Measurements from ENCODE around the gene MRRF.

Gene MRRF

DNA sequence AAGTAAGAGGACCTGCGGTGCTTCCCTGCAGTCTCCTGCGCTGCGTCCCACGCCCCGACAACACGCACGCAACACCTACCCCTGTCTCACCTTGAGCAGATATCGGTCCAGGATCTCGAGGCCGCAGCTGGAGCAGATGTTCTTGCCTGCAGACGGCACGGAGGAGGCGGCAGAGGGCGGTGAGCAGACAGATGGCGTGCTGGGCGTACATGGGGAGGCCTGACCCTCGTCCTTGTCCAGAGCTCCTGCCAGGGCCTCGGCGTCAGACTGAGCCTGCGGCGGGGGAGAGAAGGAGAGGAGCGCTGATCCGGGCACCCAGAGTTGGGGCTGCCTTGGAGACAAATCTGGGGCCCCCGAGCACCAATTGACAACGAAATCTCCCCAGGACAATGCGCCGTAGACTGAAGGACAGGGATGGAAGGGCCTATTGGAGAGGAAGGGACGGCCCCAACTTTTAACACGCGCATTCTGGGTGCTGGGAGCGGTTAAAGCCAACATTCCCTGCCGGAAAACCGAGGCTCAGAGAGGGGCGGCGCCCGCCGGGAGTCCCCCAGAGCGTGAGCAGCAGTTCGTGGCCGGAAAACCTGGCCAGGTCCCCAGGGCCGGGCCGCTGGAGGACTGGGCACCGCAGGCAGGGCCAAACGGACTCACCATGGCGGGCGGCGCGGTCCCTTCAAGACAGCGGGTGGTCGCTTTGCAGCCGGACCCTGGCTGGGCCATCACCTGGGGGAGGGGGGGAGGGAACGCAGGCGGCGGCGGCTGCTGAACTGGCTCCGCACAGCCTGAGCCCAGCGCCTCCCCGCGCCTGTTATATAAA is 37.7 kb upstream of the MRRF start:
- intact Hi-C loops (cut with DNase I): no loop called here
- no peak for DNase-seq

DNA sequence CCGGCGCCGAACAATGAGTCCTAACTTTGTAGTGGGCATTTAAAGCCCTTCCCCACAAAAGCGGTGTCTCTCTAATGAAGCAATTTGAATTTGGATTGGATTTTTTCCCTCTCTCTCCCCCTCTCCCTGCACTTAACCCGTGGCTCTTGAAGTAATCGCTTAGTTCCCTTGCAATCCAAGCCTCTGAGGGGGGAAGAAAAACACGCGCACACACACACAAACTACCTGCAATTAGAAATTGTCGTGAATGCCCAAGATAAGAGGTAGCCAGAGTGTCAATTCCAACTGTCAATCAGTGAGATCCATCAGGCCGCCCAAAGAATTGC is 37.1 kb upstream of the MRRF start:
- no peak for DNase-seq
- intact Hi-C loops (cut with DNase I): no loop called here

GRCh38 chr9:122228191-122228567 is 36.5 kb upstream of the MRRF start:
- no peak for DNase-seq
- intact Hi-C loops (cut with DNase I): no loop called here

DNA sequence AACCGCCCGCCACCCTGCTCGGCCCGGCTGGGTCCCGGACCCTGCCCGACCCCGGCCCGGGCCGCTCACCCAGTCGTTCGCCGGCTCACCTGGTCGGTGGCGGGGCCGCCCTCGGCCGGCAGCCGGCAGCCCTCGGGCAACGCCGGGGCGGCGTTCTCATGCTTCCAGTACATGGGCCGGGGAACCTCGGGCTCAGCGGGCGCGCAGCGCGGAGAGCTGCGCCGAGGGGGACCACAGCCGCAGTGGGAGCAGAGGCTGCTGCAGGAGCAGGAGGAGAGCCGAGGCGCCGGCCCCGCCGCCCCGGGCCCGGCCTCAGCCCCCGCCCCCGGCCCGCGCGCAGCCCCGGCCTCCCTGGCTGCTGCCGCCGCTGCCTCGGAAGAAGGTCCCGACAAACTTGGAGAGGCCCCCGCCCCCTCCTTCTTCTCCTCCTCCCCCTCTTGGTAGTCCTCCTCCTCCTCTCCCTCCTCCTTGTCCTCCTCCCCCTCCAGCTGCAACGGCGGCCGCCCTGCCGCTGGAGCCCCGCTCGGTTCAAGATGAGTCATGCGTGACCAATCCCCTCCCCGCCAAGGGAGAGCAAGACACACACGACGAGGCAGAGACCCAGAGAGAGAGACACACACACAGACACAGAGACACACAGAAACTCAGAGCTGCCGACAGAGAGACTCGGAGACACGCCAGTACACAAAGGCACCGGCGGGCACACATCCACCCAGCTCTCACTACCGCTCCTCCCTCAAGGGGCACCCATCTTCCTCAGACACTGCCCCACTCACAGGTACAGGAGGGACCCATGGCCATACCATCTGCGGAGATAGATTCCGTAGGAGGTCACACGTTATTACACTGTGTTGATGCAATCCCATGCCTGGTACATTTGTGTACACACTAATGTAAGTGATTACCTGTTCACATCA is 35.9 kb upstream of the MRRF start, which contains the start of gene LHX6:
Gene LHX6, minus strand, starts transcription at position 390 of the 917 bp plus-strand sequence. Its CDS starts 217 bp downstream, at position 173.
- peak in 2 of 42 donors; percentile 22 to 47 for DNase-seq
- intact Hi-C loops (cut with DNase I): no loop called here

GRCh38 chr9:122229485-122229837 is 35.2 kb upstream of the MRRF start:
- intact Hi-C loops (cut with DNase I): no loop called here
- DNase-seq: no peak

DNA sequence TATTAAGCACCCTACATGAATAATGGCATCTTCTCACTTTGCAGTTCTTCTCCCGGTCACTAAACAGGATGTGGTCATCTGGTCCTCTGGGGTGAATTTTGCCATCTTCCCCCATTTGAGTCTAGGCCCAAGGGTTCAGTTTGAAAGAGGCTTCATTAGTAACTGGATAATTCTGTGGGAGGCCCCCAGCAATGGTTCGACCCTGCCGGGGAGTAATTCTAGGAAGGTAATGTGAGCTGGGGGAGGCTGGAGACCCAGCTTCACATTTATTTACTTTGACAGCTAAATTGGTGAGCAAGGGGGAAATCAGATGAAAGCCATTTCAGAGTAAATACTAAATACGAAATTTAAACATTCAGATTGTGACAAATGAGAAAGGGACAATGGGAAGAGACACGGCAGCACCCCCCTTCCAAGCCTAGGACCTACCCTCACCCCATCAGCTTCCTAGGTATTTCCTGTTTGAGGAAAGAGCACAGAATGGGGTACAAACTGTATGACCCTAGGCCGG is 31.8 kb upstream of the MRRF start:
- intact Hi-C loops (cut with DNase I): no loop called here
- peak in 2 of 42 donors; percentile 12 for DNase-seq

- DNase-seq: peak in 2 of 42 donors; percentile 14 to 16
- intact Hi-C loops (cut with DNase I): no loop called here
Observed at GRCh38 chr9:122234022-122234748, 30.5 kb upstream of the MRRF start.

DNA sequence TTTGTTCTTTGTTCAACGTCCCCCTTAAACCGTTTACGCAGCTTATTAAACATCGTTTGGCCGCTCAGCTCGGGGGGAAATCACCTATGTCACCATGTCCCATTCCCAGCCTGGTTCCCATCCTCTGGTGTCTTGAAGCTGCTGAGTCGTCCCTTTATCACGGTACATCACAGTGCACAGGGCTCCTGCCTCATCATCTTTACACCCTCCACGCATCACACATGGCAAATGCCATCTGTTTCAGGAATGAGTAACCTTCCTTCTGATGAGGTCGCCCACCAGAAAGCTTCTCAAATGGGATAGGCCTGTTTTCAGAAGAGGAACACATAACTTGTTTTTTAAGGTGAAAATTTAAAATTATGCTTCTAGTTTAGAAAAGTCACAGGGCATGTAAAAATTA is 28.0 kb upstream of the MRRF start:
- DNase-seq: peak in 8 of 42 donors; percentile 15 to 51 (median 36)
- intact Hi-C loops (cut with DNase I): no loop called here

DNA sequence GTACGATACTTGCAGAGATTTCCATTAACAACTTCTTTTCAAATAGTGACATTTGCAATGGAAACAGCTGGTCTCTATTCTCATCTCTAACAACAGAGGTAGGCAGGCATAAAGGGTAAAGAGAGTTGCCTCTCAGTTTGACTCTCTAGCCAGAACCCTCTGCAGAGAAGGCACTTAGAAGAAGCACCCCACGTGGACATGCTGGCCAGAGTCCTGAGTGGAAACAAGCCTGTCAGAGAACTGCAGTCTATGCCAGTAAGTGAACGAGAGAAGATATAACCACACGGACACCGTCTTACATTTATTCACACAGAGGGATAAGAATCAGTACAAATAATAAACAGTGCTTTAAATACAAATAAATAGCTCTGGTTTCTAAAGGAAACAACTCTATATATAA is 25.0 kb upstream of the MRRF start:
- intact Hi-C loops (cut with DNase I): no loop called here
- DNase-seq: peak in 5 of 42 donors; percentile 22 to 48 (median 32)

- intact Hi-C loops (cut with DNase I): no loop called here
- no peak for DNase-seq
Observed at GRCh38 chr9:122244349-122244748, 20.3 kb upstream of the MRRF start.

- intact Hi-C loops (cut with DNase I): no loop called here
- no peak for DNase-seq
Observed at GRCh38 chr9:122246666-122247065, 18.0 kb upstream of the MRRF start.

DNA sequence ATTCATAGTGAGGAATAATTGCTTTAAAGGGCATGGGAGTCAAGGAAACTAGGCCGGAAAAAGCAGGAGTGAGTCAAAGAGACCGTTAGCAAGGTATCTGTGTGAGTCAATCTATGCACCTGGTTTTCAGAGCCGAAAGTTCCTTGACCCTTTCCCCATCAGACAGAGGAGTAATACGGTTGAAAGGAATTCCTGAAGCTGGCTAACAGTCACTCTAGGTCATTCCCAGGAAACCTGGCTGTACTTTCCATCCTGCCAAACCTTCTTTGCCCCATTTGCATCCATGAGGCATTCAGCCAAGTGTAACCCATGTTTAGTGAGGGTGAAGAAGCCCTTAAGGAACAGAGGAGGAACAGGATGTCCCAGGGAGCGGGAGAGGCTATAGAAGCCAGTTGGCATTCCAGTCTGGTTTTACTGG is 16.2 kb upstream of the MRRF start:
- no peak for DNase-seq
- intact Hi-C loops (cut with DNase I): no loop called here

DNA sequence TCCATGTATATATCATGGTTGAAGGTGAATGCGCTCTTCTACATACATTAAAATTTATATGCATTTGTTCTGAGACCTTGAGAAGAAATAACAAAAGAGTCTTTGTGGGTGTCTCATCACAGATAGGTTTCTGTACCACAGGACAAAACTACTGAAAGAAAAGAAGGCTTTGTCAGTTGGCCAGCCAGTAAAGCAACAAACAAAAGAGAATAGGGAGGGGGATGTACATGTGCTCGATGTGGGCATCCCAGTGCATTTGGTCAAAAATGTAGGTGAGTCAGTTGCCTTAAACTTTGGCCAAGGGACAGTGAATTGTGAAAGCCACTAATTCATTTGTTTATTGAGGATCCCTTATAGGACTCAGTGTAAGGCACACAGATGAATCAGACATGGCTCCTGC is 13.3 kb upstream of the MRRF start:
- peak in 3 of 42 donors; percentile 23 to 35 (median 31) for DNase-seq
- intact Hi-C loops (cut with DNase I): no loop called here

GRCh38 chr9:122252796-122253195 is 11.9 kb upstream of the MRRF start:
- DNase-seq: no peak
- intact Hi-C loops (cut with DNase I): no loop called here

- intact Hi-C loops (cut with DNase I): no loop called here
Observed at GRCh38 chr9:122254761-122255160, 9.9 kb upstream of the MRRF start.

GRCh38 chr9:122256206-122256605 is 8.5 kb upstream of the MRRF start:
- DNase-seq: no peak
- intact Hi-C loops (cut with DNase I): no loop called here

More at GRCh38 chr9:122254761-122255160, 9.9 kb upstream of the MRRF start:
- no peak for DNase-seq

DNA sequence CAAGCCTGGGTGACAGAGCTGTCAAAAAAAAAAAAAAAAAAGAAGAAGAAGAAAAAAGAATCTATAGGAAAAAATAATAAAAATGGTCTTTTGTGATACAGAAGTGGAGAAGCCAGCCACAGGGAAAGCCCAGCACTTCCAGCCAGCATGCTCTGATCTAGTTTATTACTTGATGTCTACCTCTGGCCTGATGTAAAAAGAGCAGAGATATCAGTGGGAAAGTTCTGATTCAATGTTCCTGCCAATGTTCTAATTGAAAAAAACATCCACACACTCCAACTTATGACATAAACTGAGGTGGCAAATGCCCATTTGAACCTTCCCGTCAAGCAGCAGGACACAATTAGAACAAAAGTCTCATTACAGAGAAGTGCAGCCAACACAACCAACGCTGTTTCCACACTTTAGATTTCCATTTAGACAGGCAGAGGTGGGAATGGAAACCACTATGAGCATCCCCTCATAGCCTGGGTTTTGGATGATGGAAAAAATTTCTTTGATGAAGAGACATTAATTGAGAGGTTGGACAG is 5.7 kb upstream of the MRRF start:
- no peak for DNase-seq
- intact Hi-C loops (cut with DNase I): no loop called here

- intact Hi-C loops (cut with DNase I): loop anchor here (10.0 kb wide), 2 partner anchors 83 to 97 kb away; no protein-coding TSS in a partner anchor
- DNase-seq: peak in 1 of 42 donors; percentile 7
Observed at GRCh38 chr9:122261469-122261881, 3.2 kb upstream of the MRRF start.

GRCh38 chr9:122262073-122262472 is 2.6 kb upstream of the MRRF start:
- DNase-seq: no peak
- intact Hi-C loops (cut with DNase I): loop anchor here (10.0 kb wide), 2 partner anchors 83 to 97 kb away; no protein-coding TSS in a partner anchor

All from head of caudate nucleus (tissue), 42 donors.